Transverse colon (tissue), 4 donors: ENCODE data around the gene CD82. TPM values are rescaled to one million over a fixed set of nuclear protein-coding genes. Genes with fewer than 3 reads are reported as not detected.
"Not testable (repeated sequence)": the region's sequence is repeated elsewhere in the genome, so short reads cannot be mapped to it uniquely, and the experiment has no call there.

ENCODE experiments used
- DNase-seq: peaks from one replicate; pipeline ENCODE4 v3.0.0-alpha.2; 2019
- H3K27ac ChIP-seq, 4 donors: fragments of 200-600 bp; sonication (generic); 2 replicates each; pipeline ENCODE4 v1.5.1; 2016 to 2018; ENCODE audit warnings: inconsistent platforms in 4 of 4
- H3K27me3 ChIP-seq: fragments of 200-600 bp; sonication (generic); 2 replicates; pipeline ENCODE4 v1.5.1; 2017; ENCODE audit warnings: inconsistent platforms
- H3K36me3 ChIP-seq, 4 donors: fragments of 200-600 bp; sonication (generic); 2 replicates each; pipeline ENCODE4 v1.5.1; 2017 to 2019; ENCODE audit warnings: inconsistent platforms in 4 of 4
- H3K4me1 ChIP-seq, 4 donors: fragments of 200-600 bp; sonication (generic); 2 replicates each; pipeline ENCODE4 v1.5.1; 2017 to 2020; ENCODE audit warnings: inconsistent platforms in 4 of 4
- H3K4me3 ChIP-seq, 4 donors: fragments of 200-600 bp; sonication (generic); 1 replicate in 1 of 4; 2 replicates in 3 of 4; pipeline versions ENCODE4 v1.5.1 to v1.6.1; 2017 to 2019; ENCODE audit warnings: inconsistent platforms in 4 of 4
- H3K9me3 ChIP-seq, 2 donors: fragments of 200-600 bp; sonication (generic); 2 replicates each; pipeline ENCODE4 v1.5.1; 2017 to 2019; ENCODE audit warnings: inconsistent platforms in 2 of 2
- EP300 ChIP-seq: sonication (generic); formaldehyde crosslinking; IDR thresholded peaks from one replicate; pipeline ENCODE4 v1.6.1; 2017; ENCODE audit warnings: antibody characterized with exemption, low read depth
- POLR2A ChIP-seq: fragments of 450-650 bp; IDR thresholded peaks from one replicate; pipeline ENCODE4 v1.6.1; 2016; ENCODE audit warnings: antibody characterized with exemption, mild to moderate bottlenecking, moderate library complexity
- POLR2AphosphoS5 ChIP-seq, 3 donors: sonication (generic); formaldehyde crosslinking; IDR thresholded peaks; one replicate each; pipeline ENCODE4 v1.6.1; 2016; ENCODE audit warnings: antibody characterized with exemption in 3 of 3
- WGBS, 2 donors: methylation state at CpG; one replicate each; pipeline ENCODE4 v1.1.5; 2018; ENCODE audit warnings: low coverage in 1 of 2; 5-methylcytosine and 5-hydroxymethylcytosine counted together
- in situ Hi-C, 4 donors: fragments of 200-750 bp; cut with MboI; loops; one replicate each; pipeline versions ENCODE4 v1.15.0 to v1.15.1; 2017; ENCODE audit warnings: low sequenced_read_pairs in 3 of 4, low pct_ligation_motif_present in 1 of 4, low pct_unique_long_range_greater_than_20kb in 1 of 4
- intact Hi-C: fragments of 100-400 bp; cut with DNase I; formaldehyde crosslinking; loops from one replicate; pipeline ENCODE4 v1.15.1; 2023; ENCODE audit warnings: low total_unique reads
- total RNA-seq, 4 donors: library from RNA; depleted of rRNA; stranded (reverse); fragments of >200 nt; gene quantifications; one replicate each; pipeline ENCODE4 v1.1.0, GENCODE V29; 2016
- TF ChIP-seq, protein P1 (sequence below), 5 experiments: fragments of 200-600 bp in 3 of 5; fragments of 450-650 bp in 2 of 5; sonication (generic) in 3 of 5; IDR thresholded peaks; 1 replicate in 2 of 5; 2 replicates in 3 of 5; pipeline ENCODE4 v1.5.1; 2016 to 2017; ENCODE audit warnings: antibody characterized with exemption in 5 of 5, inconsistent platforms in 3 of 5, mild to moderate bottlenecking in 2 of 5, moderate library complexity in 1 of 5

Gene CD82
- total RNA-seq, 4 donors from 2014 or later: 7.9 to 23.1 (median 14.0) TPM

DNA sequence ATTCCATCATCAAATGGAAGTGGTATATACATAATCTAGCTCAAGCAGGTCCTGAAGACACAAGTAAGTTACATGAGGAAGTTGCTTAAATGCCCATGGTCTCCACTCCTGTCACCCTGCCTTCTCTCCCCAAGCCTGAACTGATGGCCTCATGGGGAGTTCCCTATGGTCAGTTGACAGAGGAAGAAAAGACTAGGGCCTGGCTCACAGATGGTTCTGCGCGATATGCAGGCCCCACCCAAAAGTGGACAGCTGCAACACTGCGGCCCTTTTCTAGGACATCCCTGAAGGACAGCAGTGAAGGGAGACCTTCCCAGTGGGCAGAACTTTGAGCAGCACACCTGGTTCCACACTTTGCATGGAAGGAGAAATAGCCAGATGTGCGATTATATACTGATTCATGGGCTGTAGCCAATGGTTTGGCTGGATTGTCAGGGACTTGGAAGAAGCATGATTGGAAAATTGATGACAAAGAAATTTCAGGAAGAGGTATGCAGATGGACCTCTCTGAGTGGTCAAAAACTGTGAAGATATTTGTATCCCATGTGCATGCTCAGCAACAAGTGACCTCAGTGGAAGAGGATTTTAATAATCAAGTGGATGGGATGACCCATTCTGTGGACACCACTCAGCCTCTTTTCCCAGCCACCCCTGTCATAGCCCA lies 17.3 kb upstream of the CD82 start:
- H3K4me3 ChIP-seq: no peak overlapping the region
- intact Hi-C loops: no loop called here
- DNase-seq: no peak
- 95 to 100% methylated on average over 1 to 4 of the region's 4 CpGs for WGBS, 2 donors
- H3K9me3 ChIP-seq: no peaks in the 10 kb centered on the region
- H3K4me1 ChIP-seq: no peaks in the 10 kb centered on the region
- no peaks in the 10 kb centered on the region for H3K36me3 ChIP-seq
- no peak overlapping the region for H3K27ac ChIP-seq
- no peaks in the 10 kb centered on the region for H3K27me3 ChIP-seq
- in situ Hi-C loops: loop anchor here (10.0 to 25.0 kb wide), 4 partner anchors 436 to 461 kb away; partner anchors contain the start of gene EXT2 (in 2 of the 4)
- TF ChIP-seq EP300: no peak
- TF ChIP-seq POLR2A: no peak
- TF ChIP-seq, protein P1, sequence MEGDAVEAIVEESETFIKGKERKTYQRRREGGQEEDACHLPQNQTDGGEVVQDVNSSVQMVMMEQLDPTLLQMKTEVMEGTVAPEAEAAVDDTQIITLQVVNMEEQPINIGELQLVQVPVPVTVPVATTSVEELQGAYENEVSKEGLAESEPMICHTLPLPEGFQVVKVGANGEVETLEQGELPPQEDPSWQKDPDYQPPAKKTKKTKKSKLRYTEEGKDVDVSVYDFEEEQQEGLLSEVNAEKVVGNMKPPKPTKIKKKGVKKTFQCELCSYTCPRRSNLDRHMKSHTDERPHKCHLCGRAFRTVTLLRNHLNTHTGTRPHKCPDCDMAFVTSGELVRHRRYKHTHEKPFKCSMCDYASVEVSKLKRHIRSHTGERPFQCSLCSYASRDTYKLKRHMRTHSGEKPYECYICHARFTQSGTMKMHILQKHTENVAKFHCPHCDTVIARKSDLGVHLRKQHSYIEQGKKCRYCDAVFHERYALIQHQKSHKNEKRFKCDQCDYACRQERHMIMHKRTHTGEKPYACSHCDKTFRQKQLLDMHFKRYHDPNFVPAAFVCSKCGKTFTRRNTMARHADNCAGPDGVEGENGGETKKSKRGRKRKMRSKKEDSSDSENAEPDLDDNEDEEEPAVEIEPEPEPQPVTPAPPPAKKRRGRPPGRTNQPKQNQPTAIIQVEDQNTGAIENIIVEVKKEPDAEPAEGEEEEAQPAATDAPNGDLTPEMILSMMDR (IDR thresholded peaks at IDR 0.05): no peak
- no peak for TF ChIP-seq POLR2AphosphoS5 (IDR thresholded peaks at IDR 0.05)

DNA sequence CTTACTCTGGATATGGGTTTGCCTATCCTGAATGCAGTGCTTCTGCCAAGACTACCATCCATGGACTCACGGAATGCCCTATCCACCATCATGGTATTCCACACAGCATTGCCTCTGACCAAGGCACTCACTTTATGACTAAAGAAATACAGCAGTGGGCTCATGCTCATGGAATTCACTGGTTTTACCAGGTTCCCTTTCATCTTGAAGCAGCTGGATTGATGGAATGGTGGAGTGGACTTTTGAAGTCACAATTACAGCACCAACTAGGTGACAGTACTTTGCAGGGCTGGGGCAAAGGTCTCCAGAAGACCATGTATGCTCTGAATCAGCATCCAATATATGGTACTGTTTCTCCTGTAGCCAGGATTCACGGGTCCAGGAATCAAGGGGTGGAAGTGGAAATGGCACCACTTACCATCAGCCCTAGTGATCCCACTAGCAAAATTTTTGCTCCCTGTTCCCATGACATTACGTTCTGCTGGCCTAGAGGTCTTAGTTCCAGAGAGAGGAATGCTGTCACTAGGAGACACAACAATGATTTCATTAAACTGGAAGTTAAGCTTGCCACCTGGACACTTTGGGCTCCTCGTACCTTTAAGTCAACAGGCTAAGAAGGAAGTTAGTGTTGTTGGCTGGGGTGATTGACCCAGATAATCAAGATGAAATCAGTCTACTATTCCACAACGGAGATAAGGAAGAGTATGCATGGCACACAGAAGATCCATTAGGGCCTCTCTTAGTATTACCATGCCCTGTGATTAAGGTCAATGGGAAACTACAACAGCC lies 16.3 kb upstream of the CD82 start:
- DNase-seq, H3K9me3 ChIP-seq, H3K4me1 ChIP-seq, intact Hi-C loops, H3K27ac ChIP-seq, H3K4me3 ChIP-seq, H3K36me3 ChIP-seq, H3K27me3 ChIP-seq: not testable (repeated sequence)
- 69% methylated on average over 5 of the region's 5 CpGs; no CpG with 5 or more reads in 1 of the 2 donors for WGBS, 2 donors
- in situ Hi-C loops: loop anchor here (10.0 to 25.0 kb wide), 4 partner anchors 437 to 462 kb away; partner anchors contain the start of gene EXT2 (in 2 of the 4)

DNA sequence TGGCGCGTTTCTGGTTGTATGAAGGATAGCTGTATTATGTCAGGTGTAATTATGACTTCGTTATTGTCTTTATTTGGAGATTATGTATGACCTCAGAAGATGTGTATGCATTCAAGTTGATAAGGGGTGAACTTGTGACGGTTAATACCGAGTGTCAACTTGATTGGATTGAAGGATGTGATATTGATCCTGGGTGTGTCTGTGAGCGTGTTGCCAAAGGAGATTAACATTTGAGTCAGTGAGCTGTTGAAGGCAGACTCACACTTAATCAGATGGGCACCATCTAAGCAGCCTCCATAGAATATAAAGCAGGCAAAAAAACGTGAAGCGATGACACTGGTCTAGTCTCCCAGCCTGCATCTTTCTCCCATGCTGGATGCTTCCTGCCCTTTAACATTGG lies 15.3 kb upstream of the CD82 start:
- intact Hi-C loops (no loop called here), in situ Hi-C loops (loop anchor here in 2 of 4 donors (10.0 to 25.0 kb wide), 2 partner anchors 65 to 537 kb away; no protein-coding TSS in a partner anchor)

DNA sequence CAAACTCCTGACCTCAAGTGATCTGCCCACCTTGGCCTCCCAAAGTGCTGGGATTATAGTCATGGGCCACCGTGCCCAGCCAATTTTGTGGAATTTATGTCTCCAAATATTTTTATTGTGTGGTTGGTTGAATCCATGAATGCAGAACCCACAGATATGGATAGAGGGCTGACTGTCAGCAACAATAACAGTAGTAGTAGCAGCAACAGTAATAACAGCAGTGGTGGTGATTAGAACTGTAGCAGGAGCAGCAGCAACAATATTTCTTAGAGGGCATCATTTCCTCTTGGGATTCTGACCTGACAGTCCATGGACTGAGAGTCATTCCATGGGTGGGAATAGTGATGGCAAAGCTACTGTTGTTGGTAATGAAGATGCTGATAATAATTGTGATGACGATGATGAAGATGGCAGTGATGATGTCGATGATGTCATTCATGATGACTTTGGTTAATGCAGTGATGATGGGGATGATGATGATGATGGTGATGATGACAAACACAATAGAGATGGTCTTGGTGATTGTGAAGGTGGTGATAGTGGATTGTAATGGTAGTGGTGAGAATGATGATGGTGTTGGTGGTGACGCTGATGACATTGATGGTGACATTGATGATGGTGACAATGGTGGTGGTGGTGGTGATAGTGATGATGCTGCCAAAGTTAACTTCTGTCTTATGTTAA lies 13.9 kb upstream of the CD82 start:
- H3K36me3 ChIP-seq: no peaks in the 10 kb centered on the region
- intact Hi-C loops: no loop called here
- no peaks in the 10 kb centered on the region for H3K9me3 ChIP-seq
- WGBS, 2 donors: 90 to 97% methylated on average over 4 of the region's 4 CpGs
- H3K27me3 ChIP-seq: no peaks in the 10 kb centered on the region
- TF ChIP-seq POLR2AphosphoS5 (IDR thresholded peaks at IDR 0.05) (no peak), POLR2A (no peak), EP300 (no peak)
- TF ChIP-seq, protein P1 (IDR thresholded peaks at IDR 0.05): no peak
- in situ Hi-C loops: loop anchor here in 2 of 4 donors (10.0 to 25.0 kb wide), 2 partner anchors 63 to 536 kb away; no protein-coding TSS in a partner anchor
- no peak overlapping the region for H3K4me3 ChIP-seq
- no peak overlapping the region for H3K27ac ChIP-seq
- no peaks in the 10 kb centered on the region for H3K4me1 ChIP-seq
- DNase-seq: no peak

More for the DNA sequence above, 15.3 kb upstream of the CD82 start:
- Histone ChIP-seq H3K4me3 (no peak overlapping the region), H3K36me3 (no peaks in the 10 kb centered on the region), H3K9me3 (no peaks in the 10 kb centered on the region), H3K27me3 (no peaks in the 10 kb centered on the region), H3K27ac (no peak overlapping the region), H3K4me1 (no peaks in the 10 kb centered on the region)
- 65 to 76% methylated on average over 8 of the region's 8 CpGs for WGBS, 2 donors
- TF ChIP-seq POLR2A (no peak), EP300 (no peak), POLR2AphosphoS5 (IDR thresholded peaks at IDR 0.05) (no peak)
- TF ChIP-seq, protein P1 (IDR thresholded peaks at IDR 0.05): no peak
- DNase-seq: no peak
